GM12878 (cell line): ENCODE measurements around the gene MED13L.

Experiments
- CREB1 ChIP-seq: IDR thresholded peaks from 2 replicates; pipeline ENCODE4 v1.6.1; 2012; ENCODE audit warnings: low read depth, mild to moderate bottlenecking, inconsistent platforms
- CTCF ChIP-seq, 3 experiments: IDR thresholded peaks in 2 of 3; conservative IDR thresholded peaks in 1 of 3; 2 replicates each; pipeline ENCODE4 v1.5.1; 2011; ENCODE audit warnings: low read depth in 3 of 3, low read length in 3 of 3, mild to moderate bottlenecking in 3 of 3, control low read depth in 2 of 3, moderate library complexity in 2 of 3, inconsistent platforms in 1 of 3, mixed read lengths in 1 of 3; ENCODE audit not compliant: control insufficient read depth in 2 of 3, insufficient read depth in 1 of 3; ENCODE audit errors: extremely low read depth in 1 of 3
- EP300 ChIP-seq, 2 experiments: fragments of 150-350 bp in 1 of 2; IDR thresholded peaks; 2 replicates each; pipeline ENCODE4 v1.6.1; 2011 to 2012; ENCODE audit warnings: low read depth in 2 of 2, low read length in 2 of 2, borderline replicate concordance in 1 of 2, improper control_type of control experiment in 1 of 2, inconsistent platforms in 1 of 2; ENCODE audit not compliant: control insufficient read depth in 1 of 2
- POLR2AphosphoS5 ChIP-seq: IDR thresholded peaks from 2 replicates; pipeline ENCODE4 v1.6.1; 2011; ENCODE audit warnings: mild to moderate bottlenecking, low read length, inconsistent platforms
- RBBP5 ChIP-seq: fragments of 200-600 bp; sonication (generic); conservative IDR thresholded peaks from 2 replicates; pipeline ENCODE4 v1.6.1; 2016

DNA sequence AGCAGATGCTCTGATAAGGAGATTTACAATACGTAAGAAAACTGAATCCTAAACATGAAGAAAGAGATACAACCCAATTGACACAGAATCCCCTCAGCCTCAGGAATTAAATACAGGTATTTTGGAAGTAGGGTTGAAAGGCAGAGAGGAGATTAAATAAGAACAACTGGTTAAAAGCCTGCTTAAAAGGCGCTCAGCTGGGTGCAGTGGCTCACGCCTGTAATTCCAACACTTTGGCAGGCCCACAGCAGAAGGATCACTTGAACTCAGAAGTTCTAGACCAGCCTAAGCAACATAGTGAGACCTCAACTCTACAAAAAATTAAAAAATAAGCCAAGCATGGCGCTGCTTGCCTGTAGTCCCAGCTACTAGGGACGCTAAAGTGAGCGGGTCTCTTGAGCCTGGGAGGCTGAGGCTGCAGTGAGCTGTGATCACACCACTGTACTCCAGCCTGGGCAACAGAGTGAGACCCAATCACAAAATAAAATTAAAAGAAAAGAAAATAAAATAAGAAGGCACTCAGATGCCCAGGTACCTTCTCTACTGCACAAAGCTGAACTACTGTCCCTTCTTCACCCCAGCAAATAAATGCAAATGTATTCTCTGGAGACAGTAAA lies 32.9 kb downstream of the MED13L start:
- TF ChIP-seq CTCF (IDR thresholded peaks at IDR 0.05 in 2 of 3, conservative IDR thresholded peaks at IDR 0.05 in 1 of 3; ENCODE audit: control insufficient read depth in 2 of 3, extremely low read depth in 1 of 3, insufficient read depth in 1 of 3, low read depth in 3 of 3, low read length in 3 of 3) = no peak
- no peak for TF ChIP-seq POLR2AphosphoS5
- TF ChIP-seq CREB1 = no peak
- no peak for TF ChIP-seq RBBP5
- no peak for TF ChIP-seq EP300 (IDR thresholded peaks at IDR 0.05; ENCODE audit: borderline replicate concordance in 1 of 2, control insufficient read depth in 1 of 2, low read depth in 2 of 2, low read length in 2 of 2)
